ENCODE data around the gene CHCHD6. TPM values are rescaled to one million over a fixed set of nuclear protein-coding genes. Genes with fewer than 3 reads are reported as not detected.

Gene CHCHD6
- total RNA-seq, 1 donor from 2014 or later = 13.1 TPM

DNA sequence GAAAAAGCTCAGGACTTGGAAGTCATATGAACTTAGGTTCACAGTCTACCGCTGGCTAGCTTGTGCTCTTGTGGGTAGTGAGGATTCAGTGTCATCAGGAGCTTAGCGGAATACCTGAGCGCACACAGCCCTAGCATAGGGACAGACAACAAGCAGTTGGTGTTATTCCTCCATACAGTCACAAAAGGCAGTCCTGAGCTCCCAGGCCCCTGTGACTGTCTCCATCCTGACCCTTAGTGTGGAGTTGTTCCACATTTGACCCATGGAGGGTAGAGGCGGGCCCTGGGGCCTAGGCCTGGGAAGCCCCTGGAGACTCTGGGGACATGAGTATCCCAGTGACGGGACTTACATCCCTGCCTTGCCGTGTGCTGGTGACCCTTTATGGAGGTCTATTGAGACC, 147.3 kb downstream of the CHCHD6 start:
- Mint-ChIP-seq H3K9me3 (ENCODE audit: unreplicated experiment) (no peaks in the 10 kb centered on the region), H3K4me3 (ENCODE audit: unreplicated experiment) (no peak overlapping the region), H3K27ac (ENCODE audit: unreplicated experiment) (peak overlapping the region; percentile 18), H3K36me3 (ENCODE audit: unreplicated experiment) (peaks cover 4% of the 10 kb centered on the region), H3K27me3 (ENCODE audit: unreplicated experiment) (no peaks in the 10 kb centered on the region), H3K4me1 (ENCODE audit: unreplicated experiment) (peaks cover 21% of the 10 kb centered on the region)
- no peak for TF ChIP-seq CTCF (IDR thresholded peaks at IDR 0.05)
- DNase-seq (ENCODE audit: extremely low spot score, unreplicated experiment) = peak; percentile 70

GRCh38 chr3:126851934-126852333, 147.9 kb downstream of the CHCHD6 start:
- Mint-ChIP-seq H3K4me3 (ENCODE audit: unreplicated experiment) (no peak overlapping the region), H3K36me3 (ENCODE audit: unreplicated experiment) (peaks cover 4% of the 10 kb centered on the region), H3K27me3 (ENCODE audit: unreplicated experiment) (no peaks in the 10 kb centered on the region), H3K9me3 (ENCODE audit: unreplicated experiment) (no peaks in the 10 kb centered on the region), H3K27ac (ENCODE audit: unreplicated experiment) (no peak overlapping the region), H3K4me1 (ENCODE audit: unreplicated experiment) (peaks cover 21% of the 10 kb centered on the region)
- peak; percentile 62 for DNase-seq (ENCODE audit: extremely low spot score, unreplicated experiment)
- TF ChIP-seq CTCF (IDR thresholded peaks at IDR 0.05) = no peak

DNA sequence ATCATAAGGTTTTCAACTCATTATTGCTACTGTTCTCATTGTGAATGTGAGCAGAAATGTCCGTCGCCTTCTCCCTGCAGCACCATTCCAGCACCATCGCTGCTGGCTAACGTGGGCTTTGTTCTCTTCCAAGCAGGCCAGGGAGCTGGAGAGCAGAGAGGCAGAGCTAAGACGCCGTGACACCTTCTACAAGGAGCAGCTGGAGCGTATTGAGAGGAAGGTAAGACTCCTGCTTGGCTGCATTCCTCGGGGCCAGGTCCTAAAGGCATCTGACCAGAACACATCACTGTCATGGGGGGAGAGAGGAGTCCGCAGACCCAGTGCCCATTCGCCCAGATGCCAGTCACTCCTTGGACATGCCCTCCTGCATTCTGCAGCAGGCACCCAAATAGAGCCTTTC, 148.5 kb downstream of the CHCHD6 start:
- H3K27ac Mint-ChIP-seq (ENCODE audit: unreplicated experiment) = no peak overlapping the region
- H3K4me3 Mint-ChIP-seq (ENCODE audit: unreplicated experiment) = no peak overlapping the region
- DNase-seq (ENCODE audit: extremely low spot score, unreplicated experiment) = peak; percentile 34
- H3K9me3 Mint-ChIP-seq (ENCODE audit: unreplicated experiment) = no peaks in the 10 kb centered on the region
- H3K27me3 Mint-ChIP-seq (ENCODE audit: unreplicated experiment) = no peaks in the 10 kb centered on the region
- no peak for TF ChIP-seq CTCF (IDR thresholded peaks at IDR 0.05)
- H3K36me3 Mint-ChIP-seq (ENCODE audit: unreplicated experiment) = peaks cover 4% of the 10 kb centered on the region
- peaks cover 23% of the 10 kb centered on the region for H3K4me1 Mint-ChIP-seq (ENCODE audit: unreplicated experiment)

DNA sequence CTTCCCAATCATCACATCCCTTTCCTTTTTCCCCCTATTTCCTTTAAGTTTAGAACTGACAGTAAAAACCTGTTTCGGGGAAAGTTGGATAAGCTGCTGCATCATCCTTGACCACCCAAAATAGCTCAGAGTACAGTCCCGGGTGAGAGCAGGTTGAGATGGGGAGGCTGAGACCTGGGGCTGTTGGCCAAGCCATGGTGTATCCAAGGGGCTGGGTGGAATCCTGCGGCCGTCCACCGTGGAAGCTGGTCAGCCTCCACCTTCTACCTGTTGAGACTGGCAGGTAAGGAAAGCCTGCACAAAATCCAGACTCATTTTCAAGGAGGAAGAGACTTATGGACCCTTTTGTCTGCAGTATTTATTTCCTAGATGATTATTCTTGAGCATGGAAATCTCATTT, 150.6 kb downstream of the CHCHD6 start:
- Mint-ChIP-seq H3K4me1 (ENCODE audit: unreplicated experiment) (peaks cover 35% of the 10 kb centered on the region), H3K27ac (ENCODE audit: unreplicated experiment) (no peak overlapping the region), H3K27me3 (ENCODE audit: unreplicated experiment) (no peaks in the 10 kb centered on the region), H3K9me3 (ENCODE audit: unreplicated experiment) (no peaks in the 10 kb centered on the region), H3K4me3 (ENCODE audit: unreplicated experiment) (no peak overlapping the region), H3K36me3 (ENCODE audit: unreplicated experiment) (peaks cover 4% of the 10 kb centered on the region)
- DNase-seq (ENCODE audit: extremely low spot score, unreplicated experiment) = peak; percentile 76
- TF ChIP-seq CTCF (IDR thresholded peaks at IDR 0.05) = no peak

GRCh38 chr3:126855374-126855773, 151.3 kb downstream of the CHCHD6 start:
- H3K4me3 Mint-ChIP-seq (ENCODE audit: unreplicated experiment) = no peak overlapping the region
- no peak for TF ChIP-seq CTCF (IDR thresholded peaks at IDR 0.05)
- H3K4me1 Mint-ChIP-seq (ENCODE audit: unreplicated experiment) = peaks cover 31% of the 10 kb centered on the region
- DNase-seq (ENCODE audit: extremely low spot score, unreplicated experiment) = peak; percentile 49
- H3K27me3 Mint-ChIP-seq (ENCODE audit: unreplicated experiment) = no peaks in the 10 kb centered on the region
- H3K27ac Mint-ChIP-seq (ENCODE audit: unreplicated experiment) = no peak overlapping the region
- H3K36me3 Mint-ChIP-seq (ENCODE audit: unreplicated experiment) = peaks cover 4% of the 10 kb centered on the region
- no peaks in the 10 kb centered on the region for H3K9me3 Mint-ChIP-seq (ENCODE audit: unreplicated experiment)
